K562 (cell line): ENCODE measurements around the gene NEU1. TPM values are rescaled to one million over a fixed set of nuclear protein-coding genes. Genes with fewer than 3 reads are reported as not detected.

Experiments used
- CBFA2T3 ChIP-seq: fragments of 450-650 bp; IDR thresholded peaks from 2 replicates; pipeline ENCODE4 v1.6.1; 2017
- CREB5 ChIP-seq: fragments of 250-450 bp; sonication (Bioruptor Pico); IDR thresholded peaks from 2 replicates; pipeline ENCODE4 v1.5.0; 2020; ENCODE audit warnings: mild to moderate bottlenecking
- CTCF ChIP-seq, 3 experiments: IDR thresholded peaks in 2 of 3; conservative IDR thresholded peaks in 1 of 3; 2 replicates each; pipeline ENCODE4 v1.5.1; 2011 to 2012; ENCODE audit warnings: low read length in 3 of 3, mild to moderate bottlenecking in 3 of 3, control low read depth in 2 of 3, improper control_type of control experiment in 1 of 3, inconsistent platforms in 1 of 3, low read depth in 1 of 3, mixed read lengths in 1 of 3, moderate library complexity in 1 of 3; ENCODE audit not compliant: insufficient read depth in 2 of 3
- E2F6 ChIP-seq, 2 experiments: IDR thresholded peaks; 2 replicates each; pipeline ENCODE4 v1.6.1; 2011; ENCODE audit warnings: borderline replicate concordance in 1 of 2, control low read depth in 1 of 2, low read depth in 1 of 2, low read length in 1 of 2, mild to moderate bottlenecking in 1 of 2, mixed read lengths in 1 of 2, moderate library complexity in 1 of 2; ENCODE audit not compliant: insufficient read depth in 1 of 2, insufficient read length in 1 of 2, poor library complexity in 1 of 2, severe bottlenecking in 1 of 2; ENCODE audit errors: extremely low read depth in 1 of 2
- GABPB1 ChIP-seq: sonication (generic); formaldehyde crosslinking; IDR thresholded peaks from 2 replicates; pipeline ENCODE4 v1.8.0; 2022; ENCODE audit warnings: mild to moderate bottlenecking, missing genetic modification reagents
- HES1 ChIP-seq: fragments of 450-650 bp; IDR thresholded peaks from 2 replicates; pipeline ENCODE4 v1.6.1; 2016; ENCODE audit warnings: low read depth, mild to moderate bottlenecking, moderate library complexity
- KDM1A ChIP-seq, 2 experiments: fragments of 450-650 bp; IDR thresholded peaks; 2 replicates each; pipeline ENCODE4 v1.6.1; 2016; ENCODE audit warnings: mild to moderate bottlenecking in 2 of 2
- KLF13 ChIP-seq: fragments of 450-650 bp; IDR thresholded peaks from 2 replicates; pipeline ENCODE4 v1.6.1; 2016; ENCODE audit warnings: missing genetic modification characterization, low read depth, mild to moderate bottlenecking, missing compliant biosample characterization, moderate library complexity, borderline replicate concordance
- LCOR ChIP-seq: sonication (generic); formaldehyde crosslinking; IDR thresholded peaks from 2 replicates; pipeline ENCODE4 v1.8.0; 2022; ENCODE audit warnings: mild to moderate bottlenecking, missing genetic modification reagents
- MAZ ChIP-seq, 2 experiments: fragments of 450-650 bp in 1 of 2; sonication (generic) in 1 of 2; formaldehyde crosslinking; IDR thresholded peaks in 1 of 2; conservative IDR thresholded peaks in 1 of 2; 2 replicates each; pipeline versions ENCODE4 v1.4.0 to v1.5.0; 2020; ENCODE audit warnings: mild to moderate bottlenecking in 1 of 2, missing genetic modification reagents in 1 of 2
- NR4A1 ChIP-seq, 2 experiments: fragments of 250-450 bp in 1 of 2; fragments of 450-650 bp in 1 of 2; sonication (Bioruptor Pico) in 1 of 2; IDR thresholded peaks; 2 replicates each; pipeline versions ENCODE4 v1.4.0 to v1.6.1; 2016 to 2020; ENCODE audit warnings: mild to moderate bottlenecking in 2 of 2, missing compliant biosample characterization in 1 of 2, missing genetic modification characterization in 1 of 2, moderate library complexity in 1 of 2
- POLR2A ChIP-seq: fragments of 450-650 bp; conservative IDR thresholded peaks from 2 replicates; pipeline ENCODE4 v1.6.1; 2016
- RAD21 ChIP-seq, 2 experiments: fragments of 250-450 bp in 1 of 2; fragments of 450-650 bp in 1 of 2; sonication (Bioruptor Pico) in 1 of 2; formaldehyde crosslinking in 1 of 2; IDR thresholded peaks in 1 of 2; conservative IDR thresholded peaks in 1 of 2; 2 replicates each; pipeline versions ENCODE4 v1.4.0 to v1.8.0; 2020 to 2022; ENCODE audit warnings: mild to moderate bottlenecking in 2 of 2, moderate library complexity in 1 of 2
- RBM39 ChIP-seq: fragments of 200-400 bp; formaldehyde crosslinking; optimal IDR thresholded peaks from 2 replicates; pipeline ENCODE3; 2018; ENCODE audit warnings: low read depth, low read length
- SRSF7 ChIP-seq: fragments of 200-400 bp; formaldehyde crosslinking; optimal IDR thresholded peaks from 2 replicates; pipeline ENCODE3; 2017; ENCODE audit warnings: mild to moderate bottlenecking, low read depth, low read length
- TARDBP ChIP-seq: fragments of 450-650 bp; IDR thresholded peaks from 2 replicates; pipeline ENCODE4 v1.6.1; 2016
- ZFPM2 ChIP-seq: fragments of 250-450 bp; sonication (Bioruptor Pico); IDR thresholded peaks from 2 replicates; pipeline ENCODE4 v1.5.1; 2022; ENCODE audit warnings: mild to moderate bottlenecking
- ZNF444 ChIP-seq: fragments of 250-450 bp; sonication (Bioruptor Pico); IDR thresholded peaks from 2 replicates; pipeline ENCODE4 v1.4.0; 2020; ENCODE audit warnings: mild to moderate bottlenecking, moderate library complexity
- polyA plus RNA-seq, 8 experiments: library from polyadenylated mRNA; depleted of rRNA in 4 of 8; stranded (reverse) in 5 of 8; unstranded in 3 of 8; fragments of >200 nt; fragmentation: Nextera tagmentation in 2 of 8; fragmentation: Illumina TruSeq in 1 of 8; extraction: Ambion mirVana in 2 of 8; extraction: Trizol in 1 of 8; gene quantifications; 2 replicates each; pipeline versions ENCODE4 v1.2.1 to v1.2.3, GENCODE V29; 2011 to 2014; ENCODE audit warnings: inconsistent platforms in 1 of 8, missing spikeins in 1 of 8
- total RNA-seq, 7 experiments: library from RNA; depleted of rRNA in 6 of 7; stranded (reverse); fragments of >200 nt in 6 of 7; fragmentation: Illumina TruSeq in 2 of 7; extraction: Trizol in 2 of 7; gene quantifications; 2 replicates each; pipeline versions ENCODE4 v1.2.1 to v1.2.3, GENCODE V29; 2011 to 2021; ENCODE audit warnings: low replicate concordance in 1 of 7

The NEU1 gene
- total and polyA plus RNA-seq, 9 of the 15 experiments (the other 6 are each of a cell fraction or from before 2014, with no cell fraction given), result 14.8 to 67.8 (median 51.0) TPM

GRCh38 chr6:31901953-31902643 lies 39.5 kb upstream of the NEU1 start, which contains the start of gene ZBTB12 (continued):
- TF ChIP-seq CTCF (IDR thresholded peaks at IDR 0.05 in 2 of 3, conservative IDR thresholded peaks at IDR 0.05 in 1 of 3; ENCODE audit: insufficient read depth in 2 of 3, low read depth in 1 of 3, low read length in 3 of 3) (peak in 1 of 3 experiments; percentile 15; a peak in 1 of 6 replicates), TARDBP (peak; percentile 76; the same call in 1 of the 2 replicates), SRSF7 (no peak), GABPB1 (CRISPR knock-in tag) (peak; percentile 21; the same call in 1 of the 2 replicates), ZFPM2 (no peak), CREB5 (CRISPR knock-in tag) (no peak), HES1 (0 out of 2 replicates have a peak, but pooled peaks have one; percentile 37), RAD21 (CRISPR knock-in tag; conservative IDR thresholded peaks at IDR 0.05 in 1 of 2, IDR thresholded peaks at IDR 0.05 in 1 of 2) (peak; percentile 41 to 50), LCOR (CRISPR knock-in tag) (no peak), MAZ (CRISPR knock-in tag; conservative IDR thresholded peaks at IDR 0.05 in 1 of 2, IDR thresholded peaks at IDR 0.05 in 1 of 2) (peak; percentile 91 to 99), E2F6 (IDR thresholded peaks at IDR 0.05; ENCODE audit: borderline replicate concordance in 1 of 2, extremely low read depth in 1 of 2, insufficient read depth in 1 of 2, insufficient read length in 1 of 2, low read depth in 1 of 2, low read length in 1 of 2, poor library complexity in 1 of 2, severe bottlenecking in 1 of 2) (peak; percentile 37 to 75), KLF13 (tag) (peak; percentile 87), POLR2A (peak; percentile 72), ZNF444 (no peak), CBFA2T3 (no peak), NR4A1 (CRISPR knock-in tag; IDR thresholded peaks at IDR 0.05) (peak; percentile 33; the same call in 1 of the 2 replicates), NR4A1 (tag; IDR thresholded peaks at IDR 0.05) (peak; percentile 82), RBM39 (no peak), KDM1A (IDR thresholded peaks at IDR 0.05) (no peak)
